NCI-H1417 treated with DMSO at 0.1 percent for 48 hours (cell line): ENCODE measurements around the gene FOXD4L5.
"Not testable (repeated sequence)": the region's sequence is repeated elsewhere in the genome, so short reads cannot be mapped to it uniquely, and the experiment has no call there.

Source experiments
- DNase-seq: peaks from one replicate; lab custom pipeline; 2025; lab: John Stamatoyannopoulos, UW

Gene FOXD4L5

GRCh38 chr9:65285109-65285508 is at the start of gene FOXD4L5:
FOXD4L5 (minus strand) TSS chr9:65285209; CDS start chr9:65284377, 832 bp downstream.
- DNase-seq = not testable (repeated sequence)

GRCh38 chr9:65283943-65284342 is 1.1 kb downstream of the FOXD4L5 start:
- DNase-seq = not testable (repeated sequence)

- DNase-seq = not testable (repeated sequence)
Measured at GRCh38 chr9:65282976-65283375, 2.0 kb downstream of the FOXD4L5 start.
